ENCODE data around the gene ST6GALNAC5. TPM values are rescaled to one million over a fixed set of nuclear protein-coding genes. Genes with fewer than 3 reads are reported as not detected.

ST6GALNAC5 gene
- polyA plus RNA-seq, 4 donors, result 0.90 to 4.0 TPM; not detected in 2

GRCh38 chr1:76949503-76949902, 82.2 kb downstream of the ST6GALNAC5 start:
- Histone ChIP-seq H3K27ac (ENCODE audit: low read depth in 1 of 3, low read length in 2 of 3) (no peak overlapping the region), H3K36me3 (ENCODE audit: control insufficient read depth in 3 of 3, insufficient read depth in 2 of 3, low read depth in 1 of 3, low read length in 3 of 3) (no peaks in the 10 kb centered on the region), H3K4me3 (ENCODE audit: low read depth in 1 of 3, low read length in 3 of 3) (no peak overlapping the region), H3K27me3 (ENCODE audit: control insufficient read depth in 3 of 3, insufficient read depth in 3 of 3, low read length in 3 of 3) (no peaks in the 10 kb centered on the region), H3K4me1 (ENCODE audit: control insufficient read depth in 3 of 3, insufficient read depth in 2 of 3, low read depth in 1 of 3, low read length in 2 of 3) (no peaks in the 10 kb centered on the region), H3K9me3 (ENCODE audit: control insufficient read depth in 2 of 2, insufficient read depth in 1 of 2, low read depth in 1 of 2, low read length in 1 of 2) (no peaks in the 10 kb centered on the region)
- no peak for DNase-seq
- no peak for FAIRE-seq
- 47 to 60% (median 56%) methylated on average over 3 of the region's 3 CpGs for WGBS, 3 donors

DNA sequence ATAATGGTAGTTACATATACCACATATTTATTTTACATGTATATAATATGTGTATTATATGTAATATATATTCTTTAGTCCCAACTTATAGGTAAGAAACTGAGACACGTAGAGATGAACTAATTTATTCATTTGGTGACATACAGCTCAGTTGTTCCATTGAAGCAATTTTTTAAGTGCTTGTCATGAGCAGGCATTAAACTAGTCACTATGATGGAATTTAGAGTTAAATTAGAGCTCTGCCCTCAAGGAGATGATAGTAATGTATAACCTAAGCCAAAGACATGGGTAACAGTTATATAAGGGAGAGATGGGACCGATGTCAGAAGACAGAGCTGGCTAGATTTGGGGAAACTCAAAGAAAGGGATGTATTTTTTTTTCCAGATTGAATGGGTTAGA, 83.0 kb downstream of the ST6GALNAC5 start:
- H3K4me1 ChIP-seq (ENCODE audit: control insufficient read depth in 3 of 3, insufficient read depth in 2 of 3, low read depth in 1 of 3, low read length in 2 of 3), result no peaks in the 10 kb centered on the region
- H3K9me3 ChIP-seq (ENCODE audit: control insufficient read depth in 2 of 2, insufficient read depth in 1 of 2, low read depth in 1 of 2, low read length in 1 of 2), result no peaks in the 10 kb centered on the region
- H3K27me3 ChIP-seq (ENCODE audit: control insufficient read depth in 3 of 3, insufficient read depth in 3 of 3, low read length in 3 of 3), result no peaks in the 10 kb centered on the region
- no peak overlapping the region for H3K27ac ChIP-seq (ENCODE audit: low read depth in 1 of 3, low read length in 2 of 3)
- DNase-seq (no peak), FAIRE-seq (no peak)
- no peak overlapping the region for H3K4me3 ChIP-seq (ENCODE audit: low read depth in 1 of 3, low read length in 3 of 3)
- 68 to 84% (median 73%) methylated on average over 2 of the region's 2 CpGs for WGBS, 3 donors
- H3K36me3 ChIP-seq (ENCODE audit: control insufficient read depth in 3 of 3, insufficient read depth in 2 of 3, low read depth in 1 of 3, low read length in 3 of 3), result no peaks in the 10 kb centered on the region

GRCh38 chr1:76951153-76951552, 83.9 kb downstream of the ST6GALNAC5 start:
- no peak for FAIRE-seq
- WGBS, 3 donors, result 35 to 61% (median 54%) methylated on average over 2 of the region's 2 CpGs
- DNase-seq, result no peak
- no peak overlapping the region for H3K4me3 ChIP-seq (ENCODE audit: low read depth in 1 of 3, low read length in 3 of 3)
- H3K9me3 ChIP-seq (ENCODE audit: control insufficient read depth in 2 of 2, insufficient read depth in 1 of 2, low read depth in 1 of 2, low read length in 1 of 2), result no peaks in the 10 kb centered on the region
- no peaks in the 10 kb centered on the region for H3K36me3 ChIP-seq (ENCODE audit: control insufficient read depth in 3 of 3, insufficient read depth in 2 of 3, low read depth in 1 of 3, low read length in 3 of 3)
- no peaks in the 10 kb centered on the region for H3K4me1 ChIP-seq (ENCODE audit: control insufficient read depth in 3 of 3, insufficient read depth in 2 of 3, low read depth in 1 of 3, low read length in 2 of 3)
- H3K27me3 ChIP-seq (ENCODE audit: control insufficient read depth in 3 of 3, insufficient read depth in 3 of 3, low read length in 3 of 3), result no peaks in the 10 kb centered on the region
- no peak overlapping the region for H3K27ac ChIP-seq (ENCODE audit: low read depth in 1 of 3, low read length in 2 of 3)

DNA sequence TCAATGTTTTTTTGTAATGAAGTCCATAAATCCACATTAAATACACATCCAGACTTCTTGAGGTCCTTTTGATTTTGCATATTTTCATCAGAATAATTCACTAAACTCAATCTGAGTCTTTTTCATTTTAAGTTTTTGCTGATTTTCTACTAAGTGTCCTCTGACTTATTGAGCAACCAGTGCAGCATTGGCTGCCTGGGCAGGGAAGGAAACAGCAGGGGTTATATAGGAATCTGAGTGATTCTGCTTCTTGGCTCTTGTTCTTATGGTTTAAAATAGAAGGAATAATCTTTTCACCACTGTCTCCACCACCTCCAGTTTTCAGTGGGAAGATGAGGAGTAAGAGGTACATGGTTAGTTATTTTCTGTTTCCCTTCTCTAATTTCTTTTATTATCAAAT, 88.4 kb downstream of the ST6GALNAC5 start:
- Histone ChIP-seq H3K27ac (ENCODE audit: low read depth in 1 of 3, low read length in 2 of 3) (no peak overlapping the region), H3K4me3 (ENCODE audit: low read depth in 1 of 3, low read length in 3 of 3) (no peak overlapping the region), H3K27me3 (ENCODE audit: control insufficient read depth in 3 of 3, insufficient read depth in 3 of 3, low read length in 3 of 3) (no peaks in the 10 kb centered on the region), H3K4me1 (ENCODE audit: control insufficient read depth in 3 of 3, insufficient read depth in 2 of 3, low read depth in 1 of 3, low read length in 2 of 3) (no peaks in the 10 kb centered on the region), H3K36me3 (ENCODE audit: control insufficient read depth in 3 of 3, insufficient read depth in 2 of 3, low read depth in 1 of 3, low read length in 3 of 3) (no peaks in the 10 kb centered on the region), H3K9me3 (ENCODE audit: control insufficient read depth in 2 of 2, insufficient read depth in 1 of 2, low read depth in 1 of 2, low read length in 1 of 2) (no peaks in the 10 kb centered on the region)
- DNase-seq (no peak), FAIRE-seq (no peak)

- H3K36me3 ChIP-seq (ENCODE audit: control insufficient read depth in 3 of 3, insufficient read depth in 2 of 3, low read depth in 1 of 3, low read length in 3 of 3), result no peaks in the 10 kb centered on the region
- no peaks in the 10 kb centered on the region for H3K9me3 ChIP-seq (ENCODE audit: control insufficient read depth in 2 of 2, insufficient read depth in 1 of 2, low read depth in 1 of 2, low read length in 1 of 2)
- H3K4me1 ChIP-seq (ENCODE audit: control insufficient read depth in 3 of 3, insufficient read depth in 2 of 3, low read depth in 1 of 3, low read length in 2 of 3), result no peaks in the 10 kb centered on the region
- DNase-seq (no peak), FAIRE-seq (no peak)
- no peaks in the 10 kb centered on the region for H3K27me3 ChIP-seq (ENCODE audit: control insufficient read depth in 3 of 3, insufficient read depth in 3 of 3, low read length in 3 of 3)
- WGBS, 3 donors, result 82 to 87% (median 87%) methylated on average over 8 of the region's 8 CpGs
- no peak overlapping the region for H3K27ac ChIP-seq (ENCODE audit: low read depth in 1 of 3, low read length in 2 of 3)
- no peak overlapping the region for H3K4me3 ChIP-seq (ENCODE audit: low read depth in 1 of 3, low read length in 3 of 3)
Measured at GRCh38 chr1:76957961-76958360, 90.7 kb downstream of the ST6GALNAC5 start.

DNA sequence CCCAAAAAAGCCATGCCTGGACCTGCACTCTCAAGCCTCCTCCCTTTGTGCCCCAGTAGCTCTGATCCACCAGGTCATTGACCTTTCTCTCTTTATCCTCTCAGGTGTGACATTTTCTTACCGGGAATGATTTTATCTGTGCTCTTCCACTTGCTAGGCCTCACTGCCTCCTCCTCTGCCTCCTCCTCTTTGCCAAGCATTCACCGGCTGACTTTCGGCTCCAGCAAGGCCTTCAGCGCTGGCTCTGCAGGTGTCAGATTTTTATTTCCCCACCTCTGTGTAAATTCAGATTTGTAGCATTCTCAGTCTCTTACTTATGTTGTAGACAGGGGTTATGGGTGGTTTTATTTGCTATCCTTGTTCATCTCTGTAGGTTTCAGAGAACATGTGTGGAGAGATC, 91.5 kb downstream of the ST6GALNAC5 start:
- WGBS, 3 donors, result 75 to 87% (median 85%) methylated on average over 4 of the region's 4 CpGs
- no peaks in the 10 kb centered on the region for H3K36me3 ChIP-seq (ENCODE audit: control insufficient read depth in 3 of 3, insufficient read depth in 2 of 3, low read depth in 1 of 3, low read length in 3 of 3)
- no peaks in the 10 kb centered on the region for H3K9me3 ChIP-seq (ENCODE audit: control insufficient read depth in 2 of 2, insufficient read depth in 1 of 2, low read depth in 1 of 2, low read length in 1 of 2)
- H3K4me1 ChIP-seq (ENCODE audit: control insufficient read depth in 3 of 3, insufficient read depth in 2 of 3, low read depth in 1 of 3, low read length in 2 of 3), result no peaks in the 10 kb centered on the region
- H3K27ac ChIP-seq (ENCODE audit: low read depth in 1 of 3, low read length in 2 of 3), result no peak overlapping the region
- no peak for FAIRE-seq
- no peak overlapping the region for H3K4me3 ChIP-seq (ENCODE audit: low read depth in 1 of 3, low read length in 3 of 3)
- no peaks in the 10 kb centered on the region for H3K27me3 ChIP-seq (ENCODE audit: control insufficient read depth in 3 of 3, insufficient read depth in 3 of 3, low read length in 3 of 3)
- no peak for DNase-seq

DNA sequence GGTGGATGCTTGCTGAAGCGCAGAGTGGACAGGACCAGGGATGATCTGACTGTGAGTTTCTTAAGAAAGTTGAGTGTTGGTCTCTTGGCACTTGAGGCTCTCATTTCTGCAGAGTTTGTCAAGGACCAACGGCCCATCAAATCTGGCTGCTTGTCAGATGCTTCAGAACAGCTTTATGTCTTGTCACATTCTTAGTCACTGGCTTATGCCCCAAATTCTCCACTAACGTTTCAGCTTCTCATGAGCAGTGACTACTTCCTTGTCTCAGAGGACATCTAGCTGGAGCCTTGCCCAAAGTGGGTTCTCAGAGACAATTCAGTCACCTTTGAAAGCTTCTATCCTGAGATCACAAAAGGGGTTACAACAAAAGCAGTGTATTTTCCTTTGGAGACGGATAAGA, 92.3 kb downstream of the ST6GALNAC5 start:
- H3K27ac ChIP-seq (ENCODE audit: low read depth in 1 of 3, low read length in 2 of 3), result no peak overlapping the region
- DNase-seq, result no peak
- no peaks in the 10 kb centered on the region for H3K36me3 ChIP-seq (ENCODE audit: control insufficient read depth in 3 of 3, insufficient read depth in 2 of 3, low read depth in 1 of 3, low read length in 3 of 3)
- FAIRE-seq, result no peak
- H3K9me3 ChIP-seq (ENCODE audit: control insufficient read depth in 2 of 2, insufficient read depth in 1 of 2, low read depth in 1 of 2, low read length in 1 of 2), result no peaks in the 10 kb centered on the region
- H3K27me3 ChIP-seq (ENCODE audit: control insufficient read depth in 3 of 3, insufficient read depth in 3 of 3, low read length in 3 of 3), result no peaks in the 10 kb centered on the region
- H3K4me1 ChIP-seq (ENCODE audit: control insufficient read depth in 3 of 3, insufficient read depth in 2 of 3, low read depth in 1 of 3, low read length in 2 of 3), result no peaks in the 10 kb centered on the region
- no peak overlapping the region for H3K4me3 ChIP-seq (ENCODE audit: low read depth in 1 of 3, low read length in 3 of 3)
- 56 to 73% (median 63%) methylated on average over 4 of the region's 4 CpGs for WGBS, 3 donors

DNA sequence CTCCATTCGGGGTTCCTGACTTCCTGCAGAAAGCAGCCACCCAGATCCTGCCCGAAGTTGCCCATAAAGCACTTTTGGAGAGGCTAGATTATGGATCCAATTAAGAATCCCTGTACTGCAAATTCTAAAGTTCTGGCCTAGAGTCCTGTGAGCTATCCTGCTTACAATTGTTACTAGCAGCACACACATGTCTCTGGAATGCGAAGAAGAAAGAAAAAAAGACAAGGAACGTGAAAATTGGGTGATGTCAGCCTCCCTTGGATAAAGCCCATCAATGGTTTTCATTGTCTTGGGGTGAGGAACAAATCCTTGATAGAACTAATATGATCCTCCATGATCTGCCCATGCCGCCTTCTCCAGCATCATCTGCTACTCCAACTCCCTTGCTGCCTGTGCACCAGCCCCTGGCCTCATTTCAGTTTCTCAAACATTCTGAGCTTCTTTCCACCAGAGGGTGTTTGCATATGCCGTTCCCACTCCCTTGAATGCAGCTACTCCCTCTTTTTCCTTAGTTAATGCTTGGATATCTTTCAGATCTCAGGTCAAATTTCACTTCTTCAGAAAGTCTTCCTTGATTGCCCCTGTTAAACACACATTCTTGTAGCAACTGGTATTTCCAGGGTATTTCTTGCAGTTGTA, 94.0 kb downstream of the ST6GALNAC5 start:
- FAIRE-seq (no peak), DNase-seq (no peak)
- H3K36me3 ChIP-seq (ENCODE audit: control insufficient read depth in 3 of 3, insufficient read depth in 2 of 3, low read depth in 1 of 3, low read length in 3 of 3), result no peaks in the 10 kb centered on the region
- H3K4me1 ChIP-seq (ENCODE audit: control insufficient read depth in 3 of 3, insufficient read depth in 2 of 3, low read depth in 1 of 3, low read length in 2 of 3), result no peaks in the 10 kb centered on the region
- H3K4me3 ChIP-seq (ENCODE audit: low read depth in 1 of 3, low read length in 3 of 3), result no peak overlapping the region
- no peaks in the 10 kb centered on the region for H3K9me3 ChIP-seq (ENCODE audit: control insufficient read depth in 2 of 2, insufficient read depth in 1 of 2, low read depth in 1 of 2, low read length in 1 of 2)
- no peaks in the 10 kb centered on the region for H3K27me3 ChIP-seq (ENCODE audit: control insufficient read depth in 3 of 3, insufficient read depth in 3 of 3, low read length in 3 of 3)
- WGBS, 3 donors, result 67 to 77% (median 73%) methylated on average over 6 of the region's 6 CpGs
- no peak overlapping the region for H3K27ac ChIP-seq (ENCODE audit: low read depth in 1 of 3, low read length in 2 of 3)

GRCh38 chr1:76961820-76962207, 94.5 kb downstream of the ST6GALNAC5 start:
- H3K27me3 ChIP-seq (ENCODE audit: control insufficient read depth in 3 of 3, insufficient read depth in 3 of 3, low read length in 3 of 3), result no peaks in the 10 kb centered on the region
- DNase-seq, result no peak
- no peak overlapping the region for H3K4me3 ChIP-seq (ENCODE audit: low read depth in 1 of 3, low read length in 3 of 3)
- H3K4me1 ChIP-seq (ENCODE audit: control insufficient read depth in 3 of 3, insufficient read depth in 2 of 3, low read depth in 1 of 3, low read length in 2 of 3), result no peaks in the 10 kb centered on the region
- no peak for FAIRE-seq
- H3K9me3 ChIP-seq (ENCODE audit: control insufficient read depth in 2 of 2, insufficient read depth in 1 of 2, low read depth in 1 of 2, low read length in 1 of 2), result no peaks in the 10 kb centered on the region
- H3K27ac ChIP-seq (ENCODE audit: low read depth in 1 of 3, low read length in 2 of 3), result no peak overlapping the region
- H3K36me3 ChIP-seq (ENCODE audit: control insufficient read depth in 3 of 3, insufficient read depth in 2 of 3, low read depth in 1 of 3, low read length in 3 of 3), result no peaks in the 10 kb centered on the region
